PC-9 (cell line): Measurements from ENCODE around the gene ALK.

Experiments used
- EZH2 ChIP-seq: fragments of 200-600 bp; sonication (generic); IDR thresholded peaks from 2 replicates; pipeline ENCODE4 v1.8.0; 2017; ENCODE audit warnings: antibody characterized with exemption, low read depth
- TF ChIP-seq, protein P1 (sequence below): fragments of 200-600 bp; sonication (generic); conservative IDR thresholded peaks from 2 replicates; pipeline ENCODE4 v1.6.1; 2017; ENCODE audit warnings: mixed run types, antibody characterized with exemption, mild to moderate bottlenecking, moderate library complexity

DNA sequence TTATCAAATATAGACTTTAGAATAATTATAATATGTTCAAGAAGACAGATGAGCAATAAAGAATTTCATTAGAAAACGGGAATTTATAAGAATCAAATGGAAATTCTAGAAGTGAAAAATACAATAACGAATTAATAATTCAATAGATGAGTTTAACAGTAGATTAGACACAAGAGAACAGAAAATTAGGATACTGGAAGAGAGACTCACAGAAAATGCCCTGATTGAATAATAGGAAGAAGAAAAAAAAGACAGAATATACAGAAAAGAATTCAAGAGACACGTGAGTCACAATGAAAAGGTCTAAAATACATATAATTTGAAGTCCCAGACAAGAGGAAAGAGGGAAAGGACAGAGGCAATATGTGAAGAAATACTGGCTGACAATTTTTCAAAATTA, 451.4 kb downstream of the ALK start:
- TF ChIP-seq, protein P1, sequence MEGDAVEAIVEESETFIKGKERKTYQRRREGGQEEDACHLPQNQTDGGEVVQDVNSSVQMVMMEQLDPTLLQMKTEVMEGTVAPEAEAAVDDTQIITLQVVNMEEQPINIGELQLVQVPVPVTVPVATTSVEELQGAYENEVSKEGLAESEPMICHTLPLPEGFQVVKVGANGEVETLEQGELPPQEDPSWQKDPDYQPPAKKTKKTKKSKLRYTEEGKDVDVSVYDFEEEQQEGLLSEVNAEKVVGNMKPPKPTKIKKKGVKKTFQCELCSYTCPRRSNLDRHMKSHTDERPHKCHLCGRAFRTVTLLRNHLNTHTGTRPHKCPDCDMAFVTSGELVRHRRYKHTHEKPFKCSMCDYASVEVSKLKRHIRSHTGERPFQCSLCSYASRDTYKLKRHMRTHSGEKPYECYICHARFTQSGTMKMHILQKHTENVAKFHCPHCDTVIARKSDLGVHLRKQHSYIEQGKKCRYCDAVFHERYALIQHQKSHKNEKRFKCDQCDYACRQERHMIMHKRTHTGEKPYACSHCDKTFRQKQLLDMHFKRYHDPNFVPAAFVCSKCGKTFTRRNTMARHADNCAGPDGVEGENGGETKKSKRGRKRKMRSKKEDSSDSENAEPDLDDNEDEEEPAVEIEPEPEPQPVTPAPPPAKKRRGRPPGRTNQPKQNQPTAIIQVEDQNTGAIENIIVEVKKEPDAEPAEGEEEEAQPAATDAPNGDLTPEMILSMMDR, result no peak
- TF ChIP-seq EZH2, result no peak
